GM12874 (cell line): ENCODE data around the gene HJV.
A peak's percentile ranks its signal among the peaks of the same experiment; 100 is the strongest.

Experiments
- TF ChIP-seq, protein P1 (sequence below): IDR thresholded peaks from 2 replicates; pipeline ENCODE4 v1.5.1; 2011; ENCODE audit warnings: low read depth, mild to moderate bottlenecking, control low read depth, low read length, moderate library complexity; ENCODE audit not compliant: insufficient read depth

Gene HJV

DNA sequence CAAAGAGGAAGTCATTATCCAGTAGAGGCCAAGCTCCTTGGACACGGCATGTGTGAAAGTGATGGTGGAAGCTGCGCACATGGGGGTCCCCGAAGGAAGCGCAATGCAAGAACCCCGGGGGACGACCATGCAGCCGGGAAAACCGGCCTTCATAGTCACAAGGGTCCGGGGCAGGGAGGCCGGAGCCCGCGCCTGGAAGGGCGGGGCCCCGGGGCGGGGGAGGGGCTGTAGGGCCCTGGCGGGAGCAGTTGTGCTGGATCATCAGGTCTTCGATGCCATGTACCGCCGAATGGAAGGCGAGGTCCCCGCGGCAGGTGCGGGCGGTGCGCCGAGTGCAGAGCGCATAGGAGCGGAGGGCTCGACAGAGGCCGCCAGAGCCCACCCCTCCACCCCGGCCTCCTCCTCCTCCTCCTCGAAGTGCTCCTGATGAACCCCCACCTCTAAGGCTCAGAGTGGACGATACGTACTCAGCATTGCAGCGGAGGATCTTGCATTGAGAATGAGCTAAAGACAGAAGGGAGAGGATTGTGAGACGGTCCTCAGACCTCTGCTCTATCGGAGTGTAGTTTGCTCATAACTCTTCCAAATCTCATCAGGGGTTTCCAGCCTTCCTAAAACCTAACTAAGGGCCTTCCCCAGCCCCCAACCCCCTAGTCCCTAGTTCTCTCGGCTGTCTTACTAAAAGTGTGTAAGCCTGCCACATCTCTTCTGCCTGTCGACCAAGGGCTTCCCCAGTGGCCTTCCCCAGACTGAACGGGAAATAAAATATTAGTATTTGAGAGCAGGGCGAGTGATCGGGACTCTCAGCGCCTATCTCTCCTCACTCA, 2.1 kb downstream of the HJV start:
- TF ChIP-seq, protein P1, sequence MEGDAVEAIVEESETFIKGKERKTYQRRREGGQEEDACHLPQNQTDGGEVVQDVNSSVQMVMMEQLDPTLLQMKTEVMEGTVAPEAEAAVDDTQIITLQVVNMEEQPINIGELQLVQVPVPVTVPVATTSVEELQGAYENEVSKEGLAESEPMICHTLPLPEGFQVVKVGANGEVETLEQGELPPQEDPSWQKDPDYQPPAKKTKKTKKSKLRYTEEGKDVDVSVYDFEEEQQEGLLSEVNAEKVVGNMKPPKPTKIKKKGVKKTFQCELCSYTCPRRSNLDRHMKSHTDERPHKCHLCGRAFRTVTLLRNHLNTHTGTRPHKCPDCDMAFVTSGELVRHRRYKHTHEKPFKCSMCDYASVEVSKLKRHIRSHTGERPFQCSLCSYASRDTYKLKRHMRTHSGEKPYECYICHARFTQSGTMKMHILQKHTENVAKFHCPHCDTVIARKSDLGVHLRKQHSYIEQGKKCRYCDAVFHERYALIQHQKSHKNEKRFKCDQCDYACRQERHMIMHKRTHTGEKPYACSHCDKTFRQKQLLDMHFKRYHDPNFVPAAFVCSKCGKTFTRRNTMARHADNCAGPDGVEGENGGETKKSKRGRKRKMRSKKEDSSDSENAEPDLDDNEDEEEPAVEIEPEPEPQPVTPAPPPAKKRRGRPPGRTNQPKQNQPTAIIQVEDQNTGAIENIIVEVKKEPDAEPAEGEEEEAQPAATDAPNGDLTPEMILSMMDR: no peak

DNA sequence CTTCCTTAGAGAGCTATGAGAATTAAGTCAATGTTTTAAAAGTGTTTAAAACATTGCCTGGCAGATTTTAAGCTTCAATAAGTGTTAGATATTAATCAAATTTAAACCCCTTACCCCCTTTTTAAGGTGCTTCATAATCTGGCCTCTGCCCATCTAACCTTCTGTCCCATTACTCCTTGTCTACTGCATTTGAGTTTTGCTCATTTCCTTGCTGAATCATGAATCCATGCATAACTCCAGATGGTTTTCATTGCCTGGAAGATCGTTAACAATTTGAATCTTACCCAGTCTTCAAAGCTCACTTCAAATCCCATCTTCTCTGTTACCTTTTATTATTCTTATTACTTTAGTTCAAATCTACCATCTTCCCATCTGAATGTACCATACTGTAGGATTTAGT, 4.6 kb downstream of the HJV start:
- TF ChIP-seq, protein P1: no peak

DNA sequence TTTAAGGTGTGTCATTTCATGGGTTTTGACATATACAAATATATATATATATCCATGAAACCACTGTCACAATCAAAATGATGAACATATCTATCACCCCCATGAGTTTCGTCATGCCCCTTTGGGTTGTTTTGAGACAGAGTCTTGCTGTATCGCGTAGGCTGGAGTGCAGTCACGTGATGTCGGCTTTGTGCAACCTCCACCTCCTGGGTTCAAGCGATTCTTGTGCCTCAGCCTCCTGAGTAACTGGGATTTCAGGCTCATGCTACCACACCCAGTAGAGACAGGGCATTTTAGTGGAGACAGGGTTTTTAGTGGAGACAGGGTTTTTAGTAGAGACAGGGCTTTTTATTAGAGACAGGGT, 8.0 kb downstream of the HJV start:
- TF ChIP-seq, protein P1: no peak

DNA sequence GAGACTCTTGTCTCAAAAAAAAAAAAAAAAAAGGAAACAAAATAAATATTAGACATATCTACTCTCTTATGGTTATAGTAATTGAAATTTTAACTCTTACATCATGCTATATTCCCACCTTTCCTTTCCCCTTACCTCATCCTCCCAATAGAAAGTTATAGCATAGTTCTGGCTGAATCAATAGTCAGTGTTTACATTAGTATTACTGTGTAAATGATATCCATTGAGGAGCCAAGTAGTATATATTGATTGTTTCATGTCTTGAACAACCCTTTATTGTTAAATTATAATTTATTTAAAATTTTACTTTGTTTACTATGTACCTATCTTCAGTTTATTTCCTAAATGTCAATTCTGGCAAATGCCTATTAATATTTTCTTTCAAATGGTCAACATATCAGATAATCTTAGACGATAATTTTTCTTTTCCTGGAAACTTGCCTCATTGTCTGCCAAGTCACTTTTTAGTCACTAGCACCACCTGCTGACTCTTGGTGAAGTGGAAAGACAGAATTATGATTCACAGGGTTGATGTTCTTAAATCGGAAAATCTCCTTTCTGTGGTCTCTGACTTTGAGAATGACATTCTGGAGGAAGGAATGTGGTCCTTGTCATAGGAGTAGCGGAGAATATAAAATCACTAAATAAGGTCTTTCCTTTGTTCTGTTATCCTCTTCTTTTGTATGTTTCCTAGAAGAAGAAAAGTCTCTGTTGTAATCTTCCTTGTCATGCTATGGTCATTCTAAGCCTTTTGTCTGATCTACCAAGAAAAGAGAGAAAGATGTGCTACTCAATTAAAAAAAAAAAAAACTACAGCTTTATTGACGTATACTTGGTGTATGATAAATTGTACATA, 8.6 kb downstream of the HJV start:
- TF ChIP-seq, protein P1: peak; percentile 52; the same call in 1 of the 2 replicates

DNA sequence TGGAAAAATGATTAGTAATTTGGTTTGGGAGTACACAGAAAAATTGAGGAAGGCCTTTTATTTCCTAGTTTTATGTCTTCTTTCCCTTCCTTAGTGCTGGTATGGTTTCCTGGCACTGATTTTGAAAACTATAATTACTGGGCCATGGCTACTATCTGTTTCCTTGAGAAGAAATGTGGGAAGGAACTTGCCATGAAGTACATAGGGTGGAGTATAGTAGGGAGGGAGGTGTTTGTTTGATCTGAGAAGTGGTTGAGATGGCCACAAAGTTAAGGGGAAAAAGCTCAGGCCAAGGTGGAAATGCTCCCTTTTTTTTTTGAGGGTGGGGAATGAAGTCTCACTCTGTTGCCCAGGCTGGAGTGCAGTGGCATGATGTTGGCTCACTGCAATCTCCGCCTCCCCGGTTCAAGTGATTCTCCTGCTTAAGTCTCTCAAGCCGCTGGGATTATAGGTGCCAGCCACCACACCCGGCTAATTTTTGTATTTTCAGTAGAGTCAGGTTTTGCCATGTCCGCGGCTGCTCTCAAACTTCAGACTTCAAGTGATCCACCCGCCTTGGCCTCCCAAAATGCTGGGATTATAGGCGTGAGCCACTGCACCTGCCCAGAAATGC, 11.3 kb downstream of the HJV start:
- TF ChIP-seq, protein P1: no peak

DNA sequence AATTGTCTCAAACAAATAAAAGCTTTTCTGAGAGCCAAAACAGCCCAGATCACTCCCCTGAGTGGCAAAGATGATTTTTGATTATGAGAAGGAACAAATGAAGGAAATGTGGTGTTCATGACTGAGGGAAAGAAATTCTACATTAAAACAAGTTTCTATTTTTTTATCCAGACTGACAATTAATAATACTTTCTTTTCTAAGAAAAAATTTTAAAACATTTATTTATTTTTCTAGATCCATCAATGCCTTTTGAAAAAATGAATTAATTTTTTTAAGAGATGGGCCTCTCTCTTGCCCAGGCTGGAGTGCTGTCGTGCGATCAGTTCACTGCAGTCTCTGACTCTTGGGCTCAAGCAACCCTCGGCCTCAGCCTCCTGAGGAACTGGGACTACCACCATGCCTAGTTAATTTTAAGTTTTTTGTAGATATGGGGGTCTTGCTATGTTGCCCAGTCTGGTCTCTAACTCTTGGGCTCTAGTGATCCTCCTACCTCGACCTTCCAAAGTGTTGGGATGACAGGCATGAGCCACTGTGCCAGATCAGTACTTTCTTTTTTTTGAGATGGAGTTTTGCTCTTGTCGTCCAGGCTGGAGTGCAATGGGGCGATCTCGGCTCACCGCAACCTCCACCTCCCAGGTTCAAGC, 13.9 kb downstream of the HJV start:
- TF ChIP-seq, protein P1: no peak

DNA sequence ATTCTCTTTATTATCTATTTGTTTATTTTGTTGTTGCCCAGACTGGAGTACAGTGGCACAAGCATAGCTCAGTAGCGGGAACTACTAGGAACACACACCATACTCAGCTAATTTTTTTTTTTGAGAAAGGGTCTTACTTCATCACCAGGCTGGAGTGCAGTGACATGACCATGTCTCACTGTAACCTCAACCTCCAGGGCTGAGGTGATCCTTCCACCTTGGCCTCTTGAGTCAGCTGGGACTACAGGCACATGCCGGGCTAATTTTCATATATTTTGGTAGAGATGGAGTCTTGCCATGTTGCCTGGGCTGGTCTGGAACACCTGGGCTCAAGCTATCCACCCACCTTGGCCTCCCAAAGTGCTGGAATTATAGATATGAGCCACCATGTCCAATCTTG, 19.8 kb downstream of the HJV start:
- TF ChIP-seq, protein P1: no peak
